Activated naive CD8-positive, alpha-beta T cell treated with anti-CD3 and anti-CD28 coated beads, Interleukin-2, amount 50 U/mL, for 24 hours (primary cell): ENCODE measurements around the gene HNRNPU.
A peak's percentile ranks its signal among the peaks of the same experiment; 100 is the strongest.

Experiments used
- ATAC-seq: fragments of 150-1000 bp; cut with Tn5 transposase; one replicate; pipeline ENCODE4 v1.10.0; 2021
- DNase-seq: peaks from one replicate; pipeline ENCODE4 v3.0.0; 2021
- H3K27ac Mint-ChIP-seq: one replicate; pipeline ENCODE4 v1.8.0; 2021; ENCODE audit warnings: mild to moderate bottlenecking, mixed read lengths
- H3K27me3 Mint-ChIP-seq: one replicate; pipeline ENCODE4 v1.8.0; 2021; ENCODE audit warnings: mixed read lengths
- H3K36me3 Mint-ChIP-seq: one replicate; pipeline ENCODE4 v1.8.0; 2021; ENCODE audit warnings: low read depth, mixed read lengths
- H3K4me1 Mint-ChIP-seq: one replicate; pipeline ENCODE4 v1.8.0; 2021; ENCODE audit warnings: mixed read lengths
- H3K4me3 Mint-ChIP-seq: one replicate; pipeline ENCODE4 v1.8.0; 2021; ENCODE audit warnings: mild to moderate bottlenecking, moderate library complexity, mixed read lengths
- H3K9me3 Mint-ChIP-seq: one replicate; pipeline ENCODE4 v1.8.0; 2021; ENCODE audit warnings: mixed read lengths

The HNRNPU gene

DNA sequence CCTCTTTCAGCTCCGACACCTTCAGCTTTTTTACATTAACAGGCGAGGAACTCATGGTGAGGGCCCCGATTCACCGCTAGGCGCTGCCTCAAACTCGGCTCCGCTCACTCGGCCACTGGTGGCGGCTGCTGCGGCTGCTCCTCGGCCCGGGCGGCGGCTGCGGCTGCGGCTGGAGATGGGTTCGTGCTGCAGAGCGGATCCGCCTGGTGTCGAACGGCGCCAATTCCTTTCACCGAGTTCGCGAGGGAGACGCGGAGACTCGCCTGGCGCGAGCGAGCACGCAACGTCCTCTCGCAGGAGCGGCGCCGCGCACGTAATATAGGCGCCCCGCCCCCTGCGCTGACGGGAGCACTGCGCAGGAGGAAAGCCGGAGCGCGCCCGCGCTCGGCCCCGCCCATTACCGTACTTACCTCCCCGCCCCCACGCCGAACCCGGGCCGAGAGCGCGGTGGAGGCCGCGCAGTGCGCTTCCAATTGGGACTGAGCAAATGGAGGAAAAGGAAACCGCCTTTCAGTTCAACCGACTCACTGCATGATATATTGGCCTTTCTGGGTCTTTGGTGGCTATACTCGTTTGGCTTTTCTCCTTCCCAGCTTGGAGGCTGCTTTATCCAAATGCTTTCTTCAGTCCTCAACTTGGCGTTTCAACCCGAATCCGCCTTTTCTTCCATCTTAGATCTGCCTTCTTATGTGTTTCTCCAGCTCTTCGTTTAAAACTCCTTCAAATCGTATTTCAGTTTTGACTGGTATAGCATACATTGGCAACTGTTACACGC, at the start of gene HNRNPU:
Gene HNRNPU (minus strand): TSS at position 291 of the 775 bp plus-strand sequence. CDS start 236 bp downstream, at position 55.
- ATAC-seq, result peak; percentile 67
- Mint-ChIP-seq H3K27me3 (peaks cover 1% of the 10 kb centered on the region), H3K4me3 (peak within 1 kb of the TSS; percentile 99), H3K36me3 (peaks cover 39% of the 10 kb centered on the region), H3K4me1 (peaks cover 47% of the 10 kb centered on the region), H3K9me3 (no peaks in the 10 kb centered on the region), H3K27ac (peak within 1 kb of the TSS; percentile 90)
- DNase-seq, result peak; percentile 98

DNA sequence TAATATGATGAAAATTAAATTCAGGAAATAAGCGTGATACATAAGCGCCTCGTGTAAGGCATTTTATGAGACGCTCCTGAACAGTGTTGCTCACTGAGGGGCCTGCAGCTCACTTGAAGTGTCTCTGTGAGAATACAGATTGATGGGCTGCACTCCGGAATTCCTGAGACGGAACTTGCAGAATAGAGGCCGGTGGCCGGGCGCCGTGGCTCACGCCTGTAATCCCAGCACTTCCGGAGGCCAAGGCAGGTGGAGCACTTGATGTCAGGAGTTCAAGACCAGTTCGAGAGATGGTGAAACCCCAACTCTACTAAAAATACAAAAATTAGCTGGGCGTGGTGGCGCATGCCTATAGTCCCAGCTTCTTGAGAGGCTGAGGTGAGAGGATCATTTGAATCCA, 49.5 kb upstream of the HNRNPU start:
- Mint-ChIP-seq H3K9me3 (no peaks in the 10 kb centered on the region), H3K27me3 (no peaks in the 10 kb centered on the region), H3K4me3 (no peak overlapping the region), H3K27ac (no peak overlapping the region), H3K36me3 (no peaks in the 10 kb centered on the region), H3K4me1 (peaks cover 3% of the 10 kb centered on the region)
- no peak for ATAC-seq
- DNase-seq, result no peak

DNA sequence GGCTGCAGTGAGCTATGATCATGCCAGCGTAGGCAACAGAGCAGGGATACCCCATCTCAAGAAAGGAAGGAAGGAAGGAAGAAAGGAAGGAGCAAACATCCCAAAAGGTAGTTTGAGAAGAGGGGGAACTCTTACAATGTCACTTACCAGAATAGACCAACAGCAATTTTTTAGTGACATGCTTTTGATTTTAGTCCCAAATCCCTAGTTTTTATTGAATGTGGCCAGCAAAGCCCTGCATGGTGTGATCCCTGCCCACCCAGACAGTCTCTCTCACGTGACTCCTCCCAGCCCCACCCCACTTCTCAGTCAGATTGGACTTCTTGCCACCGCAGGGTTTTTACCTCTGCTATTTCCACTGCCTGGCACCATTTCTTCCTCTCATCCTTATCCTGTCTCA, 39.8 kb upstream of the HNRNPU start:
- Mint-ChIP-seq H3K27me3 (no peaks in the 10 kb centered on the region), H3K9me3 (no peaks in the 10 kb centered on the region), H3K4me1 (peaks cover 8% of the 10 kb centered on the region), H3K4me3 (no peak overlapping the region), H3K36me3 (no peaks in the 10 kb centered on the region), H3K27ac (no peak overlapping the region)
- DNase-seq, result no peak
- ATAC-seq, result no peak

DNA sequence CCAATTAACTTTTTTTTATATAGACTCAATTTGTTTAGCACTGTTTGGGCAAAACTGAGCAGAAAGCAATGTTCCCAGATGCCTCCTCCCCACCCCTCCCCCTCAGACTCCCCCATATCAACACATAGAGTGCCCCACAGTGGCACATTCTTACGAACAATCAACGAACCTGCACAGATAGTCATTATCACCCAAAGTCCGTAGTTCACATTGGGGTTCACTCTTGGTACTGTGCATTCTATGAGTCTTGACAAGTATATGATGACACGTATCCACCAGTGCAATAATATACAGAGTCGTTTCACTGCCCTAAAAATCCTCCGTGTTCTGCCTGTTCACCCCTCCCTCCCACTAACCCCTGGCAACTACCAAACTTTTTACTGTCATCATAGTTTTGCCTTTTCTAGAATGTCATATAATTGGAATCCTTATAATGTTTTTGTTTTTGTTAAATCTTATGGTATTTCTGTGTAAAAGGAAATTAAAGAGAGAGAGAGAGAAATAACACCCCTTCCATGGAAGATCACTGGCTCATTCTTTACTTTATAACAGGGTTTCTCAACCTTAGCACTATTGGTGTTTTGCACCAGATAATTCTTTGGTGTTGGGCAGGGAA, 37.2 kb upstream of the HNRNPU start:
- no peak overlapping the region for H3K27ac Mint-ChIP-seq
- no peaks in the 10 kb centered on the region for H3K36me3 Mint-ChIP-seq
- no peak for ATAC-seq
- H3K4me1 Mint-ChIP-seq, result peaks cover 2% of the 10 kb centered on the region
- H3K9me3 Mint-ChIP-seq, result no peaks in the 10 kb centered on the region
- H3K27me3 Mint-ChIP-seq, result no peaks in the 10 kb centered on the region
- DNase-seq, result no peak
- no peak overlapping the region for H3K4me3 Mint-ChIP-seq

DNA sequence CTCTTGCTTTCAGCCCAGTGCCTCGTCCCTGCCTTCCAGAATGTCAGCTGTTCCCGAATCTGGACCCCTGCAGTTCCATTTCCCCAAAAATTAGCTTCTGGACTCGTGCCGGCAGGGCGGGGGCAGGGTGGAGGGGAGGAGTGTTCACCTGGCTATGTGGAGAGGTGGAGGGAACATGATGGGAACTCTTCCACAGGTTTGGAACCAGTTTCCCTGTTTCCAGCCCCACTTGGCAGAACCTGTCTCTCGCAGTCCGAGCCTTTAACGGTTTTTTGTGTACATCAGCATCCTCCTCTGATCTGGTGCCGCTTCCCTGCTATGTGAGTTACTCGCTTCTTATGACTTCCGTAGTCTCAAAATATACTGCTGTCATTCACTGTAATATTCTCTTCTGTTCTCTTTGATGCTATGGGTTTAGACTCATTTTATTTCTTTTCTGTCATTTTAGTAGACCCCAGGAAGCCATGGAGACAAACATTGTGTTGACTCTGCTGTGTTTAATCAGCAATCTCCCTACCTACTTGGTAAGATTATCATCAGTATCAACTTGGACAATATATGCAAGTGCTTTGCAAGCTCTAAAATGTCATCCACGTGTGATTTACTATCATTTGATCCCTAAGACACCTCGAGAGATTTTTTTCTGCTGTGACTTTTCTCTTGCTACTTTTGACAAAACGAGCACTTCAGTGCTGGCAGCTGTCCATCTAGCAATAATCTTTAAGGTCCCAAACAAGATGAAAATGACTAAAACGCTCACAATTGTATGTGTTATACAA, 33.3 kb upstream of the HNRNPU start:
- no peak overlapping the region for H3K27ac Mint-ChIP-seq
- no peak for ATAC-seq

DNA sequence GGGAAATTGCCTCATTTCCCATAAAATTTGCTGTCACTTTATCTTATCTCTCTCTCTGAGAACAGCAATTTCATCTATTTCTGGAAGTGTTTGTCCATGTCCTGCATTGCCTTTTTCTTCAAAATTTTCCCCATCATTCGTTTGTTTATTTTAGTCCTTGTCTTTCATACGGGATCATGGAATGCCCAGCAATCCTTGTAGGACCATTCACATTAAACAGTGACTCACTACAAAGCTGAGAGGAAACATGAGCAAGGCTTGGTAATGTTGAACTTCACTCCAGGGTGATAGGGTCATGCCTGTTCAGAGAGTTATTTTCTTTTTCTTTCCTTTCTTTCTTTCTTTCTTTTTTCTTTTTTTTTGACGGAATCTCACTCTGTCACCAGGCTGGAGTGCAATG, 32.2 kb upstream of the HNRNPU start:
- ATAC-seq, result no peak
- no peaks in the 10 kb centered on the region for H3K27me3 Mint-ChIP-seq
- H3K36me3 Mint-ChIP-seq, result no peaks in the 10 kb centered on the region
- H3K4me1 Mint-ChIP-seq, result no peaks in the 10 kb centered on the region
- no peaks in the 10 kb centered on the region for H3K9me3 Mint-ChIP-seq
- no peak overlapping the region for H3K4me3 Mint-ChIP-seq
- DNase-seq, result no peak
- H3K27ac Mint-ChIP-seq, result no peak overlapping the region

More for the DNA sequence above, 33.3 kb upstream of the HNRNPU start:
- no peak for DNase-seq
- Mint-ChIP-seq H3K9me3 (no peaks in the 10 kb centered on the region), H3K4me3 (no peak overlapping the region), H3K27me3 (no peaks in the 10 kb centered on the region), H3K36me3 (no peaks in the 10 kb centered on the region), H3K4me1 (no peaks in the 10 kb centered on the region)

DNA sequence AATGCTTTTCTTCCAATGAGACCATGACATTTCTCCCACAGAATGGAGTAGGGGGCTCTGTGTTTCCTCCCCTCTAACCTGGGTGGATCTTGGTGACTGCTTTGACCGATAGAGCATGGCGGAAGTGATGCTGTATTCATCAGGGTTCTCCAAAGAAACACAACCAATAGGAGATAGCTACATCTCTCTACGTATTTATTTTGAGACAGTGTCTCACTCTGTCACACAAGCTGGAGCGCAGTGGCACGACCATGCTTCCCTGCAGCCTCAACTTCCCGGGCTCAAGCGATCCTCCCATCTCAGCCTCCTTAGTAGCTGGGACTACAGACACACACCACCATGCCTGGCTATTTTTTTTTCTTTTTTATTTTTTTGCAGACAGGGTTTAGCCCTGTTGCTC, 29.5 kb upstream of the HNRNPU start:
- Mint-ChIP-seq H3K4me1 (no peaks in the 10 kb centered on the region), H3K9me3 (no peaks in the 10 kb centered on the region), H3K36me3 (no peaks in the 10 kb centered on the region), H3K27me3 (no peaks in the 10 kb centered on the region), H3K4me3 (no peak overlapping the region), H3K27ac (no peak overlapping the region)
- no peak for ATAC-seq
- no peak for DNase-seq

DNA sequence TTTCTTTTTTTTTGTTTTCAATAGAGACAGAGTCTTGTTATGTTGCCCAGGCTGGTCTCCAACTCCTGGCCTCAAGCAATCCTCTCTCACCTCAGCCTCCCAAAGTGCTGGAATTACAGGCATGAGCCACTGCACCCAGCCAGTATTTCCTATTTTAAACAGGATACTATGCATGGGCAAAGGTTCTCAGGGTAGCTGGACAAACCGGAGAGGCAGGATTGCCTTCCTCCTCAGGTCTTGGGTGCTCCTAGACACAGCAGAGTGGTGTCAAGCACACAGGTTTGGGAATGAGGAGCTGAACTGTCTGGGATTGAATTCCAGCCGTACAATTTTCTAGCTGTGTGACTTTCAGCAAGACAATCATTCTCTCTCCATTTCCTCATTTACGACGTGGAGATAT, 22.9 kb upstream of the HNRNPU start:
- DNase-seq, result no peak
- H3K27ac Mint-ChIP-seq, result no peak overlapping the region
- no peaks in the 10 kb centered on the region for H3K27me3 Mint-ChIP-seq
- no peaks in the 10 kb centered on the region for H3K36me3 Mint-ChIP-seq
- H3K4me3 Mint-ChIP-seq, result no peak overlapping the region
- no peaks in the 10 kb centered on the region for H3K4me1 Mint-ChIP-seq
- no peaks in the 10 kb centered on the region for H3K9me3 Mint-ChIP-seq
- ATAC-seq, result no peak

DNA sequence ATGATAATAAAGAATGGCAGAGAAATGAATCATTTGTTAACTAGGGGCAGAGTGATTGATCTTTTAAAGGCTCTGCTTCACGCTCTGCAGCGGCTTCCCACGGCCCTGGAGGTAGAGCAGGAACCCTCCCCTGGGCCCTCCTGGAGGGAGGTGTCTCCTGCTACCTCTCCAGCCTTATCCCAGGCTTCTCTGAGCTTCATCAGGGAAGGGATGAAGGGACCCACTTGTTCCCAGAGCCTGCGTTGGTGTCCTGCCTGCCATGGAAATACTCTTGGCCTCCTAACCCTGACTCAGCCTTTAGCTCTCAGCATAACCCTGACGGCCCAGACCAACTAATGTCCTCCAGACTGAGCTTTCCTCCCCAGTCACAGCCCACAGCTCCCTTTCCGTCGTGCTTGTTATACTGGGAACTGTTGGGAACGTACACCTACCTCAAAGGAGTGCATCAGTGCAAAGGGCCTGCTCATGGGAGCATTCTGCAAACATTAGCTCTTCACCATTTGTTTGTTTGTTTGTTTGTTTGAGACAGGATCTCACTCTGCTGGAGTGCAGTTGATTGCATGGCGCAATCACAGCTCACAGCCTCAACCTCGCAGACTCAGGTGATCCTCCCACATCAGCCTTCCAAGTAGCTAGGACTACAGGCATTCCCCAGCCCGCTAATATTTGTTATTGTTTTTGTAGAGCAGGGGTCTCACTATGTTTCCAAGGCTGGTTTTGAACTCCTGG, 17.4 kb upstream of the HNRNPU start:
- Mint-ChIP-seq H3K9me3 (no peaks in the 10 kb centered on the region), H3K4me3 (no peak overlapping the region), H3K27ac (no peak overlapping the region), H3K4me1 (no peaks in the 10 kb centered on the region), H3K36me3 (no peaks in the 10 kb centered on the region), H3K27me3 (no peaks in the 10 kb centered on the region)
- ATAC-seq (no peak), DNase-seq (no peak)

DNA sequence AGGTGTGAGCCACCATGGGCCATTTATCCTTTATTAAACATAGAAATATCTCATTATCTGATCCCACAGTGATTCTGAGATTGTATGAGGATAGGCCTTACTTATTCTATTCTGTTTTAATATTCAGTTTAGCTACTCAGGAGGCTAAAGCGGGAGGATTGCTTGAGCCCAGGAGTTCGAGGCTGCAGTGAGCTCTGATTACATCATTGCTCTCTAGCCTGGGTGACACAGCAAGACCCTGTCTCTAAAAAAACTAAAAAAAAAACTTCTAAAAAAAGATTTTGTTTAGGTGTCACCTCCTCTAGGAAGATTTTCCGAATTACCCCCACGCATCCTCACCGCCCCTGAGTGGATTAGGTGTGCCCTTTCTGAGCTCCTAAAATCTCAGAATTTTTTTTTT, 14.3 kb upstream of the HNRNPU start:
- H3K4me1 Mint-ChIP-seq, result no peaks in the 10 kb centered on the region
- DNase-seq (no peak), ATAC-seq (no peak)
- H3K36me3 Mint-ChIP-seq, result no peaks in the 10 kb centered on the region
- H3K27me3 Mint-ChIP-seq, result no peaks in the 10 kb centered on the region
- H3K4me3 Mint-ChIP-seq, result no peak overlapping the region
- no peaks in the 10 kb centered on the region for H3K9me3 Mint-ChIP-seq
- no peak overlapping the region for H3K27ac Mint-ChIP-seq

DNA sequence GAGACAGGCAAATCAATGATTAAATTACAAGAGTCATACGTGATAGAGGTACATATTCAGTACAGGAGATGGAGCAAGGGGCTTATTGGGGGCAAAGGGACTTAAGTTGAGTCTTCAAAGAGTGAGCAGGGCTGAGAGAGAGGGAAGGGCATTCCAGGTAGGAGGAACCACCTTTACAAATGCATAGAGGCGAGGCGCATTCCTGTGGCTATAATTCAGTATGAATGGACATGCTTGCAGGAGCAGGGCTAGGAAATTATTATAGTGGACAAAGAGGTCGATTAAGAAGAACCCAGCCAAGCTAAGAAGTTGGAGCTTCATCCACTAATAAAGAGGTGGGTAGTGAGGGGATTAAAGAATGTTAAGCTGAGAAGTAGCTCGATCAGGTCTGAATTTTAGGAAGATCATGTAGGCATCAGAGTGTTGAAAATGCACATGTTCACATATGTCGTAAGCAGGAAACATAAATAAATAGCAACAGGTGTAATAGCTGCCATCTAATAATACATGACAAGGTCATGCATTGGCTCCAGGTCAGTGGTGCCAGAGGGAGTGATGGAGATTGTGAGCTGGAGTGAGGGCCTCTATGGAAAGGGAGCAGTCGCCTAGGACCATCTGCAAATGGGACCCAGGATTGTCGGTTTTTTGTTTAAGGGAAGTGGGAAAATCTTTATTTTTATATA, 12.0 kb upstream of the HNRNPU start:
- ATAC-seq (no peak), DNase-seq (no peak)
- Mint-ChIP-seq H3K4me1 (no peaks in the 10 kb centered on the region), H3K4me3 (no peak overlapping the region), H3K27me3 (no peaks in the 10 kb centered on the region), H3K36me3 (no peaks in the 10 kb centered on the region), H3K9me3 (no peaks in the 10 kb centered on the region), H3K27ac (no peak overlapping the region)

DNA sequence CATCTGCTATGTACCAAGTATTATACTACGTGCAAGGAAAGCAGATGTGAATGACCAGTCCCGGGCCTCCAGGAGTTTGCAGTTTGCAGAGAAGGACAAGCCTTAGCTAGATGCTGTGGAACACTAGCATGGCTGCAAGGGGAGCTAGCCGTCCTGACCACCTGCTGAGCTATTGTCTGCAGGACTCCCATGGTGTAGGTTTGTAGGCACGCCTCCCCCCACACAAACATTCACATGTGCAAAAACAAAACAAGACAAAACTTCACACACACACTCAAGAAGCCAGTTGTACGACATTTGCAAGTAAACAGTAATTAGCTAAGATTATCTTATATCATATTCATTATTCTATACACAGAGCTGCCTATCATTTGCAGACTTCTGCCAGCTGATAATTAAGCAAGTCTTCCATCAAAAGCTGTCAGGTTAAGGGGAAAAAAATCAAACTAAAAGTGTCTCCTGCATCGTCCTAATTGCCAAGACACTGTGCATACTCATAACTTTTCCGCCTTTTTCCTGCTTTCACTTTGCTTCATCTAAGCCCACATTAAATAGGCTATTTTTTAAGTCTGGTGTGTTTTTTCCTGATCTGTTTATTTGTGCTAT, 10.7 kb upstream of the HNRNPU start:
- Mint-ChIP-seq H3K4me3 (no peak overlapping the region), H3K27ac (no peak overlapping the region), H3K36me3 (no peaks in the 10 kb centered on the region), H3K4me1 (no peaks in the 10 kb centered on the region), H3K27me3 (no peaks in the 10 kb centered on the region), H3K9me3 (no peaks in the 10 kb centered on the region)
- ATAC-seq (no peak), DNase-seq (no peak)

DNA sequence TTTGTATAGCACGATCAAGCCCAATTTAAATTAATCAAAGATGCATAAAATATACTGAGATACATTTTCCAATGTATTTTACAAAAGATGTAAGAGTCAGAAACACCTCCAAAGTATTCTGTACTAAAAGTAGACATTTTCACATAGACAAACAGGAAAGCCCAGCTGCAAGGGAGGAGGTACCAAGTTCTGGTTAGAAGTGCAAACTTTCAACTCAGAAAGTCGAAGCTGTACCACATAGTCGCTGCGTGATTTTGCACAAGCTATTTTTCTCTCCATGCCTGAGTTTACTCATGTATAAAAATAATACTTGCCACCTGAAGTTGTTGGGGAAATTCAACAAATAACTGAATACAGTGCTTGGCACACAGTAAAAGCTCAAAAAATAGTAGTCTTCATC, 5.6 kb upstream of the HNRNPU start:
- H3K4me1 Mint-ChIP-seq, result peaks cover 23% of the 10 kb centered on the region
- ATAC-seq, result no peak
- H3K9me3 Mint-ChIP-seq, result no peaks in the 10 kb centered on the region
- no peak overlapping the region for H3K27ac Mint-ChIP-seq
- DNase-seq, result no peak
- H3K36me3 Mint-ChIP-seq, result no peaks in the 10 kb centered on the region
- H3K27me3 Mint-ChIP-seq, result no peaks in the 10 kb centered on the region
- no peak overlapping the region for H3K4me3 Mint-ChIP-seq

DNA sequence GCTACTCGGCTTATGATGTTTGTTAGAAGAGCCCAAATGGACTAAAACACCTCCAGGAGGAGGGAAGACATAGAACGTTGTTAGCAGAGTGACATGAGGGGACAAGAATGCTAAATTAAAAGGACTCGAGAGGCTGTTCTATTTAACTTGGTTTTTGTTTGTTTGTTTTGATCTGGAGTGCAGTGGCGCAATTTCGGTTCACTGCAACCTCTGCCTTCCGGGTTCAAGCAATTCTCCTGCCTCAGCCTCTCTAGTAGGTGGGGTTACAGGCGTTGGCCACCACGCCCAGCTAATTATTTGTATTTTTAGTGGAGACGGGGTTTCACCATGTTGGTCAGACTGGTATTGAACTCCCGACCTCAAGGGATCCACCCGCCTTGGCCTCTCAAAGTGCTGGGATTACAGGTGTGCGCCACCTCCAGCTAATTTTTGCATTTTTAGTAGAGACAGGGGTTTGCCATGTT, 5.1 kb upstream of the HNRNPU start:
- DNase-seq (no peak), ATAC-seq (no peak)
- Mint-ChIP-seq H3K4me1 (peaks cover 23% of the 10 kb centered on the region), H3K9me3 (no peaks in the 10 kb centered on the region), H3K4me3 (no peak overlapping the region), H3K27me3 (no peaks in the 10 kb centered on the region), H3K36me3 (no peaks in the 10 kb centered on the region), H3K27ac (no peak overlapping the region)
